ENCODE results near the gene TRIM38. TPM values are rescaled to one million over a fixed set of nuclear protein-coding genes. Genes with fewer than 3 reads are reported as not detected.
"Not testable (repeated sequence)": the region's sequence is repeated elsewhere in the genome, so short reads cannot be mapped to it uniquely, and the experiment has no call there.

TRIM38 gene
- total and polyA plus RNA-seq, 2 donors from 2014 or later, result 12.2 to 27.9 TPM

GRCh38 chr6:25946631-25947030, 16.0 kb upstream of the TRIM38 start:
- H3K27ac ChIP-seq (ENCODE audit: low read depth in 2 of 2, low read length in 2 of 2), result no peak overlapping the region
- intact Hi-C loops (cut with DNase I), result no loop called here
- no peak for DNase-seq
- no peak for FAIRE-seq
- H3K9ac ChIP-seq (ENCODE audit: low read length in 3 of 3), result no peak overlapping the region
- H3K9me3 ChIP-seq (ENCODE audit: control insufficient read depth in 2 of 3, insufficient read depth in 1 of 3, low read length in 3 of 3), result no peaks in the 10 kb centered on the region
- no peaks in the 10 kb centered on the region for H3K27me3 ChIP-seq (ENCODE audit: control insufficient read depth, insufficient read depth, low read length)
- TF ChIP-seq, protein P1, sequence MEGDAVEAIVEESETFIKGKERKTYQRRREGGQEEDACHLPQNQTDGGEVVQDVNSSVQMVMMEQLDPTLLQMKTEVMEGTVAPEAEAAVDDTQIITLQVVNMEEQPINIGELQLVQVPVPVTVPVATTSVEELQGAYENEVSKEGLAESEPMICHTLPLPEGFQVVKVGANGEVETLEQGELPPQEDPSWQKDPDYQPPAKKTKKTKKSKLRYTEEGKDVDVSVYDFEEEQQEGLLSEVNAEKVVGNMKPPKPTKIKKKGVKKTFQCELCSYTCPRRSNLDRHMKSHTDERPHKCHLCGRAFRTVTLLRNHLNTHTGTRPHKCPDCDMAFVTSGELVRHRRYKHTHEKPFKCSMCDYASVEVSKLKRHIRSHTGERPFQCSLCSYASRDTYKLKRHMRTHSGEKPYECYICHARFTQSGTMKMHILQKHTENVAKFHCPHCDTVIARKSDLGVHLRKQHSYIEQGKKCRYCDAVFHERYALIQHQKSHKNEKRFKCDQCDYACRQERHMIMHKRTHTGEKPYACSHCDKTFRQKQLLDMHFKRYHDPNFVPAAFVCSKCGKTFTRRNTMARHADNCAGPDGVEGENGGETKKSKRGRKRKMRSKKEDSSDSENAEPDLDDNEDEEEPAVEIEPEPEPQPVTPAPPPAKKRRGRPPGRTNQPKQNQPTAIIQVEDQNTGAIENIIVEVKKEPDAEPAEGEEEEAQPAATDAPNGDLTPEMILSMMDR (IDR thresholded peaks at IDR 0.05; ENCODE audit: borderline replicate concordance, extremely low read depth, insufficient read depth), result no peak
- no peak overlapping the region for H3K4me3 ChIP-seq (ENCODE audit: low read length in 3 of 3)
- no peaks in the 10 kb centered on the region for H3K4me1 ChIP-seq (ENCODE audit: control insufficient read depth in 2 of 3, insufficient read depth in 2 of 3, low read depth in 1 of 3, low read length in 3 of 3)
- no peaks in the 10 kb centered on the region for H3K36me3 ChIP-seq (ENCODE audit: control insufficient read depth in 2 of 3, insufficient read depth in 3 of 3, low read length in 3 of 3)

DNA sequence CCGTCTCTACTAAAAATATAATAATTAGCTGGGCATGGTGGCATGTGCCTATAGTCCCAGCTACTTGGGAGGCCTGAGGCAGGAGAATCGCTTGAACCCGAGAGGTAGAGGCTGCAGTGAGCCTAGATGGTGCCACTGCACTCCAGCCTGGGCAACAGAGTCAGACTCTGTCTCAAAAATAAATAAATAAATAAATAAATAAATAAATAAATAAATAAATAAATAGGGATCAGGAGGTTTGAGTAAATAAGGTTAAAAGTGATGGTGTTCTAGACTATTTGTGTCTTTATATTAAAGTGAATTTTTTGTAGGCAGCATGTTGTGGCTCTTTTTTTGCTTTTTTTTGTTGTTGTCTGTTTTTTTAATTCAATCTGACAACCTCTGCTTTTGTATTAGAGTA, 15.1 kb upstream of the TRIM38 start:
- H3K36me3 ChIP-seq (ENCODE audit: control insufficient read depth in 2 of 3, insufficient read depth in 3 of 3, low read length in 3 of 3); H3K4me3 ChIP-seq (ENCODE audit: low read length in 3 of 3); H3K9ac ChIP-seq (ENCODE audit: low read length in 3 of 3); H3K27me3 ChIP-seq (ENCODE audit: control insufficient read depth, insufficient read depth, low read length); H3K9me3 ChIP-seq (ENCODE audit: control insufficient read depth in 2 of 3, insufficient read depth in 1 of 3, low read length in 3 of 3); H3K27ac ChIP-seq (ENCODE audit: low read depth in 2 of 2, low read length in 2 of 2); H3K4me1 ChIP-seq (ENCODE audit: control insufficient read depth in 2 of 3, insufficient read depth in 2 of 3, low read depth in 1 of 3, low read length in 3 of 3); DNase-seq; FAIRE-seq; intact Hi-C loops (cut with DNase I): not testable (repeated sequence)

- H3K27ac ChIP-seq (ENCODE audit: low read depth in 2 of 2, low read length in 2 of 2), result no peak overlapping the region
- no peaks in the 10 kb centered on the region for H3K9me3 ChIP-seq (ENCODE audit: control insufficient read depth in 2 of 3, insufficient read depth in 1 of 3, low read length in 3 of 3)
- TF ChIP-seq, protein P1 (IDR thresholded peaks at IDR 0.05; ENCODE audit: borderline replicate concordance, extremely low read depth, insufficient read depth), result no peak
- no peaks in the 10 kb centered on the region for H3K4me1 ChIP-seq (ENCODE audit: control insufficient read depth in 2 of 3, insufficient read depth in 2 of 3, low read depth in 1 of 3, low read length in 3 of 3)
- H3K36me3 ChIP-seq (ENCODE audit: control insufficient read depth in 2 of 3, insufficient read depth in 3 of 3, low read length in 3 of 3), result no peaks in the 10 kb centered on the region
- intact Hi-C loops (cut with DNase I), result no loop called here
- H3K27me3 ChIP-seq (ENCODE audit: control insufficient read depth, insufficient read depth, low read length), result no peaks in the 10 kb centered on the region
- no peak for DNase-seq
- FAIRE-seq, result no peak
- H3K9ac ChIP-seq (ENCODE audit: low read length in 3 of 3), result no peak overlapping the region
- H3K4me3 ChIP-seq (ENCODE audit: low read length in 3 of 3), result no peak overlapping the region
Observed at GRCh38 chr6:25949695-25950094, 12.9 kb upstream of the TRIM38 start.

DNA sequence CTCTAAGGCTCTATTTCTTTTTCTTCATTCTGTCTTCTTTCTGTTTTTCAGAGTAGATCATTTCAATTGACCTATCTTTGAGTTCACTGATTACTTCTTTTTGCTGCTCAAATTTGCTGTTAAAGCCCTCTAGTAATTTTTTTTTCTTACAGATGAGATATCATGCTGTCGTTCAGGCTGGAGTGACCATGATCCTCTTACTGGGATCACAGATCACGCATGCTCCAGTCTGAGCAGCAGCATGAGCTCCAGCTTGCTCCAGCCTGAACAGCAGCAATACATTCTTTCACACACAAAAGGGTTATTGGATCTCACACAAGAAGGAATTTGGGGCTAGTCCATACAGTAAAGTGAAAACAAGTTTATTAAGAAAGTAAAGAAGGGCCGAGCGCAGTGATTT, 12.3 kb upstream of the TRIM38 start:
- DNase-seq (peak in 1 of 5 donors; percentile 27), FAIRE-seq (no peak)
- Histone ChIP-seq H3K9me3 (ENCODE audit: control insufficient read depth in 2 of 3, insufficient read depth in 1 of 3, low read length in 3 of 3) (no peaks in the 10 kb centered on the region), H3K36me3 (ENCODE audit: control insufficient read depth in 2 of 3, insufficient read depth in 3 of 3, low read length in 3 of 3) (no peaks in the 10 kb centered on the region), H3K4me1 (ENCODE audit: control insufficient read depth in 2 of 3, insufficient read depth in 2 of 3, low read depth in 1 of 3, low read length in 3 of 3) (no peaks in the 10 kb centered on the region), H3K27ac (ENCODE audit: low read depth in 2 of 2, low read length in 2 of 2) (no peak overlapping the region), H3K27me3 (ENCODE audit: control insufficient read depth, insufficient read depth, low read length) (no peaks in the 10 kb centered on the region), H3K4me3 (ENCODE audit: low read length in 3 of 3) (no peak overlapping the region), H3K9ac (ENCODE audit: low read length in 3 of 3) (no peak overlapping the region)
- TF ChIP-seq, protein P1 (IDR thresholded peaks at IDR 0.05; ENCODE audit: borderline replicate concordance, extremely low read depth, insufficient read depth), result no peak
- intact Hi-C loops (cut with DNase I), result no loop called here
